ENCODE results near the gene NDUFAF2.
A peak's percentile ranks its signal among the peaks of the same experiment; 100 is the strongest.

Gene NDUFAF2

DNA sequence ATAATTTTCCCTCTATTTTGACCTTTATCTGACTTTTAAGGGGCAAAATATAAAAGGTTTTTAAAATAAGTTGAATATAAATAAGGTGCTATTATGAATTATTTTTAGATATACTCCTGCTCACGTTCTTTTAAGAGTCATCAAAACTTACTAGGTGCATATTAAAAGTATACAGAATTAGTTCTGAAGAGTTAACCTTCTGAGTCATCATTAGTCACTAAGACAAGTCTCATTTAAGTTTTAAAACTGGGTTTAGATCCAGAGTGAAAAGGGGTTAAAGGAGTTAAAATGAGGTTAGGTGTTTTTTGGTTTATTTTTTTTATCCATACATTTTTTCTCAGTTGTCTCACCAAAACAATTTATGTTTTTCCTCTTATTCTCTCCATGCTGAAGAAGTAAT, 175.5 kb downstream of the NDUFAF2 start:
- H3K4me3 ChIP-seq (ENCODE audit: low read depth, low read length) = no peak overlapping the region
- ChIA-PET POLR2A (no interaction called here), CTCF (no interaction called here)
- TF ChIP-seq, protein P1, sequence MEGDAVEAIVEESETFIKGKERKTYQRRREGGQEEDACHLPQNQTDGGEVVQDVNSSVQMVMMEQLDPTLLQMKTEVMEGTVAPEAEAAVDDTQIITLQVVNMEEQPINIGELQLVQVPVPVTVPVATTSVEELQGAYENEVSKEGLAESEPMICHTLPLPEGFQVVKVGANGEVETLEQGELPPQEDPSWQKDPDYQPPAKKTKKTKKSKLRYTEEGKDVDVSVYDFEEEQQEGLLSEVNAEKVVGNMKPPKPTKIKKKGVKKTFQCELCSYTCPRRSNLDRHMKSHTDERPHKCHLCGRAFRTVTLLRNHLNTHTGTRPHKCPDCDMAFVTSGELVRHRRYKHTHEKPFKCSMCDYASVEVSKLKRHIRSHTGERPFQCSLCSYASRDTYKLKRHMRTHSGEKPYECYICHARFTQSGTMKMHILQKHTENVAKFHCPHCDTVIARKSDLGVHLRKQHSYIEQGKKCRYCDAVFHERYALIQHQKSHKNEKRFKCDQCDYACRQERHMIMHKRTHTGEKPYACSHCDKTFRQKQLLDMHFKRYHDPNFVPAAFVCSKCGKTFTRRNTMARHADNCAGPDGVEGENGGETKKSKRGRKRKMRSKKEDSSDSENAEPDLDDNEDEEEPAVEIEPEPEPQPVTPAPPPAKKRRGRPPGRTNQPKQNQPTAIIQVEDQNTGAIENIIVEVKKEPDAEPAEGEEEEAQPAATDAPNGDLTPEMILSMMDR (IDR thresholded peaks at IDR 0.05; ENCODE audit: insufficient read depth, low read length, missing control alignments) = no peak
- no peak for DNase-seq (ENCODE audit: low read depth, low spot score)

DNA sequence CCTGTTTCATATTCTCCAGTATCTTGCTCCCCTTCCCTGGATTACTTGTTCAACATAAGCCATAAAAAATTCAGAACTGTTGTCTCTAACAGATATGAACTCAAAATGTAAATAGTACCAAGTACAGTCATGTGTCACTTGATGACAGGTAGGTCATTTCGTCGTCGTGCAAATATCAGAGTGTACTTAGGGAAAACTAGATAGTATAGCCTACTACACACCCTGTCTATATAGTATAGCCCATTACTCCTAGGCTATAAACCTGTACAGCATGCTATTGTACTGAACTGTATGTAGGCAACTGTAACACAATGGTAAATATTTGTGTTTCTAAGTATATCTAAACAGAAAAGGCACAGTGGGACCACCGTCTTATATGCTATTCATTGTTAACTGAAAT, 178.1 kb downstream of the NDUFAF2 start:
- no peak overlapping the region for H3K4me3 ChIP-seq (ENCODE audit: low read depth, low read length)
- TF ChIP-seq, protein P1 (IDR thresholded peaks at IDR 0.05; ENCODE audit: insufficient read depth, low read length, missing control alignments) = no peak
- DNase-seq (ENCODE audit: low read depth, low spot score) = no peak
- ChIA-PET CTCF (interaction anchor here (1.5 kb wide), 1 partner anchor 15 kb away, joined by 3 read pairs; no protein-coding TSS in a partner anchor), POLR2A (no interaction called here)

DNA sequence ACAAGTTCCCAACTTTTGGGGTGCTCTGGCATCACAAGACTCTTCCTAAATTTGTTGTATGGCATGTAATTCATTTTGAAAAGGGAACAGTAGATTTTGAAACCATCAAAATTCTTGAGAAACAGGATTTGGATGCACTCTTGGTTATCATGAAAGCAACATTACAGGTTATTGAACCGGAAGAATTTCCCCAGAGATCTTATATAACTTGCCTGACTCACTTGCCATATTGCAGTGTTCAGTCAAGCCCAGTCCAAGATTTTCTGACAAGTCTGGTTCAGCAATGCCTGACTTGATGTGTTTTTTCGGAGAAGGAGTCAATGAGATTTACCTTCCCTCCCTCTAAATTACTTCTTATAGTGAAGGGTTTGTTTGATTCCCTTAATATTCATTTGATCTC, 185.3 kb downstream of the NDUFAF2 start:
- POLR2A ChIA-PET = no interaction called here
- CTCF ChIA-PET = no interaction called here
- TF ChIP-seq, protein P1 (IDR thresholded peaks at IDR 0.05; ENCODE audit: insufficient read depth, low read length, missing control alignments) = no peak
- no peak overlapping the region for H3K4me3 ChIP-seq (ENCODE audit: low read depth, low read length)
- DNase-seq (ENCODE audit: low read depth, low spot score) = no peak

DNA sequence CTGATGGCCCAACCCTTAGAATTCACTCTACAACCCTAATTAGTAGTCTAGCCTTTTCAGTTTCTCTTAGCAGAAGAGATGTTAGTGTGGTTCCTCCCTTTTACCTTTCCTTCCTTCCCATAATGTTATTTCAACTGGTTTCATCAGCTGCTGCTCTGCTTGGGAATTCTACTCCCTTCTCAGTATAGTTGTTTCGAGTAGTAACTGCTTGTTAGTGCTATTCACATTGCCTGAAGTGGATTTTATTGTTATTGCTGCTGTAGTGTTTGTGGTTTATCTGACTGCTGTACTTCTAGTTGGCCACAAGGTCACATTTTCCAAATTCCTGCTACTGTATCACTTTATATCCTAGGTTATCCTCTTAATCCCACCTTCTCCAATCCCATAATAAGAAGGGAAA, 187.6 kb downstream of the NDUFAF2 start:
- CTCF ChIA-PET = interaction anchor here (1.3 to 2.1 kb wide), 3 partner anchors 11 to 526 kb away, joined by 3 to 6 read pairs (median 4); no protein-coding TSS in a partner anchor
- H3K4me3 ChIP-seq (ENCODE audit: low read depth, low read length) = no peak overlapping the region
- peak; percentile 31 for DNase-seq (ENCODE audit: low read depth, low spot score)
- TF ChIP-seq, protein P1 (IDR thresholded peaks at IDR 0.05; ENCODE audit: insufficient read depth, low read length, missing control alignments) = no peak
- POLR2A ChIA-PET = no interaction called here

DNA sequence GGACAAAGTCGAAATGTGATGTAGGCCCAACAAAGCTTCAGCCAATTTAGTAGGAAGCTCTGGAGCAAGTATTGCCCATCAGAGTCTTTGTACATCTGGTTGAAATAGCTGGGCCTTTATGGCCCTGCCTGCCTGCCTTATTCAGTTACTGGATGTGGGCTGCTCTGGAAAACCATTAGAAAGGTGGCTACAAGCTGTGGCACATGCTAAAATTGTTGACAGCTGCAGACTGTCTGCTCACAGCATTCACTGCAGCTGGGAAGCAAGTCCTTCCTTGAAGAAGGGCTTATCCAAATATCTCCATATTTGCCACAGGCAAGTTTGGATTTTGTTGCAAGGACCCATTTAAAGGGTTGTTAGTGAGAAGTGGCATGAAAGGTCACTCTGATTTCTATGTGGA, 192.8 kb downstream of the NDUFAF2 start:
- H3K4me3 ChIP-seq (ENCODE audit: low read depth, low read length) = no peak overlapping the region
- DNase-seq (ENCODE audit: low read depth, low spot score) = no peak
- TF ChIP-seq, protein P1 (IDR thresholded peaks at IDR 0.05; ENCODE audit: insufficient read depth, low read length, missing control alignments) = no peak
- ChIA-PET CTCF (interaction anchor here (0.8 to 1.8 kb wide), 3 partner anchors 16 to 176 kb away, joined by 3 to 4 read pairs (median 4); no protein-coding TSS in a partner anchor), POLR2A (no interaction called here)

DNA sequence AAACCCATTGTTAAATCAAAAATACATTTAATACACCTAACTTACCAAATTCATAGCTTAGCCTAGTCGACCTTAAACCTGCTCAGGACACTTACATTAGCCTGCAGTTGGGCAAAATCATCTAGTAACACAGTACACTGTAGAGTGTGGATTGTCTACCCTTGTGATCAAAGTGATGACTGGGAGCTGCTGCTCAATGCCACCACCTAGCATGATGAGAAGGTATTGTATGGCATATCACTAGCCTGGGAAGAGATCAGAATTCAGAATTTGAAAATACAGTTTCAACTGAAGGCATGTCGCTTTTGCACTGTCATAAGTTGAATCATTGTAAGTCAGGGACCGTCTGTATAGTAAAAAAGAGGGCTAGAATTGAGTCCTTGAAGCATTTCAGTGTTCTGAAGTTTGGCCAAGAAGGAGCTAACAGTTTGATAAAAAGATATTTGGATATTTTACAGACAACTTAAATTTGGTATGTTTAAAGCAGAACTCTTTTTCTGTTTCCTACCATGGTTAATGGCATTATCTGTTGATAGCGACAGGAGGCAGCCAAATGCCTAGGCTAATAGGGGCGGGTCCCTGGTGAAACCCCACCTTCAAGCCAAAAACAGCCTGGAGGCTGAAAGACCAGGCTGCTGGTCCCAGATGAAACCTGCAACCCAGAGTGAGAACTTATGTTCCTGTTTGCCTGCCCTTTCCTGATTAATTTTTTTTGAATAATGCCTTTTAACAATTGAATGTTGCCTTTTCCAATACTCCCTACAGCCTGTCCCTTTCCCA, 194.3 kb downstream of the NDUFAF2 start:
- no peak overlapping the region for H3K4me3 ChIP-seq (ENCODE audit: low read depth, low read length)
- no peak for DNase-seq (ENCODE audit: low read depth, low spot score)
- ChIA-PET CTCF (interaction anchor here (0.8 to 1.8 kb wide), 5 partner anchors 14 to 178 kb away, joined by 3 to 4 read pairs (median 4); no protein-coding TSS in a partner anchor), POLR2A (interaction anchor here (0.6 to 1.3 kb wide), 2 partner anchors 174 to 192 kb away, joined by 3 read pairs; no protein-coding TSS in a partner anchor)
- TF ChIP-seq, protein P1 (IDR thresholded peaks at IDR 0.05; ENCODE audit: insufficient read depth, low read length, missing control alignments) = peak; percentile 23

Measured in AG04449 (cell line).